Neural progenitor cell (in vitro differentiated cells): ENCODE results near the gene ERBB3. TPM values are rescaled to one million over a fixed set of nuclear protein-coding genes. Genes with fewer than 3 reads are reported as not detected.
A peak's percentile ranks its signal among the peaks of the same experiment; 100 is the strongest.

Experiments
- DNase-seq: peaks from one replicate; pipeline ENCODE4 v3.0.0-alpha.2; 2016; ENCODE audit warnings: low spot score
- H2AFZ ChIP-seq: fragments of 200-600 bp; sonication (generic); replicated peaks from 2 replicates; pipeline ENCODE4 v1.6.1; 2016; ENCODE audit warnings: antibody characterized with exemption
- H3F3A ChIP-seq: fragments of 200-600 bp; sonication (generic); 2 replicates; pipeline ENCODE4 v1.6.1; 2016; ENCODE audit warnings: antibody characterized with exemption, low read depth
- H3K27ac ChIP-seq: fragments of 200-600 bp; sonication (generic); 2 replicates; pipeline ENCODE4 v1.5.1; 2016; ENCODE audit warnings: mild to moderate bottlenecking
- H3K27me3 ChIP-seq: fragments of 200-600 bp; sonication (generic); 2 replicates; pipeline ENCODE4 v1.6.1; 2016; ENCODE audit warnings: mild to moderate bottlenecking, moderate library complexity
- H3K36me3 ChIP-seq: fragments of 200-600 bp; sonication (generic); 2 replicates; pipeline ENCODE4 v1.5.1; 2016
- H3K4me1 ChIP-seq: fragments of 200-600 bp; sonication (generic); 2 replicates; pipeline ENCODE4 v1.6.1; 2016; ENCODE audit warnings: mixed run types
- H3K4me2 ChIP-seq: fragments of 200-600 bp; sonication (generic); 2 replicates; pipeline ENCODE4 v1.6.1; 2016
- H3K4me3 ChIP-seq: fragments of 200-600 bp; sonication (generic); 2 replicates; pipeline ENCODE4 v1.5.1; 2016
- H3K79me2 ChIP-seq: fragments of 200-600 bp; sonication (generic); 2 replicates; pipeline ENCODE4 v1.6.1; 2016; ENCODE audit warnings: low read depth
- H3K9ac ChIP-seq: fragments of 200-600 bp; sonication (generic); 2 replicates; pipeline ENCODE4 v1.6.1; 2016
- H3K9me3 ChIP-seq: fragments of 200-600 bp; sonication (generic); 2 replicates; pipeline ENCODE4 v1.5.1; 2016; ENCODE audit warnings: low read depth
- H4K20me1 ChIP-seq: fragments of 200-600 bp; sonication (generic); 2 replicates; pipeline ENCODE4 v1.6.1; 2016; ENCODE audit warnings: low read depth
- H3K27ac Mint-ChIP-seq: 3 replicates; pipeline ENCODE4 v1.8.0; 2021; ENCODE audit warnings: mixed read lengths
- H3K27me3 Mint-ChIP-seq: 2 replicates; pipeline ENCODE4 v1.8.0; 2022; ENCODE audit warnings: low read depth, mild to moderate bottlenecking, inconsistent platforms, moderate library complexity, mixed read lengths; ENCODE audit not compliant: insufficient read depth
- H3K36me3 Mint-ChIP-seq: 3 replicates; pipeline ENCODE4 v1.8.0; 2021; ENCODE audit warnings: mixed read lengths
- H3K4me1 Mint-ChIP-seq: 3 replicates; pipeline ENCODE4 v1.8.0; 2021; ENCODE audit warnings: mixed read lengths
- H3K4me3 Mint-ChIP-seq: 3 replicates; pipeline ENCODE4 v1.8.0; 2021; ENCODE audit warnings: mild to moderate bottlenecking, moderate library complexity, mixed read lengths
- H3K9me3 Mint-ChIP-seq: 3 replicates; pipeline ENCODE4 v1.8.0; 2020; ENCODE audit warnings: mixed read lengths
- CTCF ChIP-seq: fragments of 200-600 bp; sonication (generic); IDR thresholded peaks from 2 replicates; pipeline ENCODE4 v1.5.1; 2017; ENCODE audit warnings: antibody characterized with exemption, mild to moderate bottlenecking
- EZH2 ChIP-seq: fragments of 200-600 bp; sonication (generic); IDR thresholded peaks from 2 replicates; pipeline ENCODE4 v1.6.1; 2017; ENCODE audit warnings: antibody characterized with exemption, mild to moderate bottlenecking, moderate library complexity
- EZH2phosphoT487 ChIP-seq: fragments of 200-600 bp; sonication (generic); IDR thresholded peaks from 2 replicates; pipeline ENCODE4 v1.6.1; 2017; ENCODE audit warnings: antibody characterized with exemption
- total RNA-seq: library from RNA; depleted of rRNA; stranded (reverse); fragments of >200 nt; gene quantifications from 2 replicates; pipeline ENCODE4 v1.2.3, GENCODE V29; 2015; ENCODE audit warnings: low replicate concordance

ERBB3 gene
- total RNA-seq, 1 donor from 2014 or later: 8.8 TPM

- peaks cover 27% of the 10 kb centered on the region for H3F3A ChIP-seq
These were observed 1.5 kb upstream of the ERBB3 start for GRCh38 chr12:56078427-56078826.

GRCh38 chr12:56078931-56079722 lies 838 bp upstream of the ERBB3 start:
- Histone ChIP-seq H3K9me3 (no peaks in the 10 kb centered on the region), H3K4me3 (peak overlapping the region; percentile 75), H3K36me3 (no peaks in the 10 kb centered on the region), H3F3A (peaks cover 27% of the 10 kb centered on the region), H3K9ac (no peak overlapping the region), H3K4me2 (peak overlapping the region; percentile 98), H3K79me2 (no peaks in the 10 kb centered on the region), H3K27ac (no peak overlapping the region), H4K20me1 (no peaks in the 10 kb centered on the region), H3K4me1 (peaks cover 16% of the 10 kb centered on the region), H3K27me3 (peaks cover 25% of the 10 kb centered on the region), H2AFZ (peak overlapping the region; percentile 98)
- peak overlapping the region; percentile 89 for H3K4me3 Mint-ChIP-seq
- peaks cover 6% of the 10 kb centered on the region for H3K9me3 Mint-ChIP-seq
- peak; percentile 92 for DNase-seq
- no peaks in the 10 kb centered on the region for H3K36me3 Mint-ChIP-seq
- H3K27ac Mint-ChIP-seq: peak overlapping the region; percentile 66
- TF ChIP-seq EZH2 (no peak), EZH2phosphoT487 (no peak), CTCF (peak; percentile 64)
- H3K27me3 Mint-ChIP-seq: peaks cover 23% of the 10 kb centered on the region
- peaks cover 8% of the 10 kb centered on the region for H3K4me1 Mint-ChIP-seq

More at GRCh38 chr12:56078427-56078826, 1.5 kb upstream of the ERBB3 start:
- TF ChIP-seq CTCF (no peak), EZH2 (no peak), EZH2phosphoT487 (no peak)
- Histone ChIP-seq H3K27me3 (peaks cover 25% of the 10 kb centered on the region), H4K20me1 (no peaks in the 10 kb centered on the region), H3K9me3 (no peaks in the 10 kb centered on the region), H2AFZ (no peak overlapping the region), H3K27ac (no peak overlapping the region), H3K4me3 (no peak overlapping the region), H3K36me3 (no peaks in the 10 kb centered on the region), H3K4me1 (peaks cover 16% of the 10 kb centered on the region), H3K79me2 (no peaks in the 10 kb centered on the region), H3K9ac (no peak overlapping the region), H3K4me2 (peak overlapping the region; percentile 98)
- Mint-ChIP-seq H3K27me3 (peaks cover 22% of the 10 kb centered on the region), H3K4me3 (peak overlapping the region; percentile 83), H3K9me3 (peaks cover 6% of the 10 kb centered on the region), H3K27ac (peak overlapping the region; percentile 66), H3K4me1 (peaks cover 8% of the 10 kb centered on the region), H3K36me3 (no peaks in the 10 kb centered on the region)
- DNase-seq: no peak

- Mint-ChIP-seq H3K27ac (no peak overlapping the region), H3K9me3 (peaks cover 6% of the 10 kb centered on the region), H3K36me3 (no peaks in the 10 kb centered on the region), H3K4me3 (peak overlapping the region; percentile 89), H3K27me3 (peaks cover 23% of the 10 kb centered on the region), H3K4me1 (peaks cover 8% of the 10 kb centered on the region)
- H3K4me1 ChIP-seq: peaks cover 16% of the 10 kb centered on the region
- DNase-seq: peak; percentile 45
- peak overlapping the region; percentile 98 for H2AFZ ChIP-seq
- H3K27ac ChIP-seq: no peak overlapping the region
- no peaks in the 10 kb centered on the region for H3K79me2 ChIP-seq
- peak overlapping the region; percentile 75 for H3K4me3 ChIP-seq
- H3F3A ChIP-seq: peaks cover 27% of the 10 kb centered on the region
- peaks cover 25% of the 10 kb centered on the region for H3K27me3 ChIP-seq
- no peak overlapping the region for H3K9ac ChIP-seq
- no peaks in the 10 kb centered on the region for H4K20me1 ChIP-seq
- H3K4me2 ChIP-seq: peak overlapping the region; percentile 98
- TF ChIP-seq EZH2 (no peak), CTCF (no peak), EZH2phosphoT487 (no peak)
- H3K9me3 ChIP-seq: no peaks in the 10 kb centered on the region
- no peaks in the 10 kb centered on the region for H3K36me3 ChIP-seq
These were observed 682 bp downstream of the ERBB3 start for GRCh38 chr12:56080556-56081138.
